Liver (tissue), 9 donors: ENCODE results near the gene C7. TPM values are rescaled to one million over a fixed set of nuclear protein-coding genes. Genes with fewer than 3 reads are reported as not detected.

Experiments used
- DNase-seq: peaks from one replicate; pipeline ENCODE4 v3.0.0-alpha.2; 2017; ENCODE audit warnings: low spot score
- H3K27ac ChIP-seq, 2 donors: one replicate each; pipeline ENCODE4 v1.7.0; 2013; ENCODE audit warnings: inconsistent platforms in 2 of 2, low read length in 2 of 2, control low read depth in 1 of 2, low read depth in 1 of 2, mild to moderate bottlenecking in 1 of 2
- H3K27me3 ChIP-seq, 4 donors: one replicate each; pipeline versions ENCODE4 v1.6.1 to v1.7.0; 2013; ENCODE audit warnings: low read length in 3 of 4, inconsistent platforms in 1 of 4, mild to moderate bottlenecking in 1 of 4, moderate library complexity in 1 of 4; ENCODE audit not compliant: control insufficient read depth in 4 of 4, insufficient read depth in 4 of 4
- H3K36me3 ChIP-seq, 4 donors: one replicate each; pipeline versions ENCODE4 v1.6.1 to v1.7.0; 2013; ENCODE audit warnings: low read length in 3 of 4, mild to moderate bottlenecking in 3 of 4, low read depth in 1 of 4, moderate library complexity in 1 of 4; ENCODE audit not compliant: control insufficient read depth in 4 of 4, insufficient read depth in 3 of 4
- H3K4me1 ChIP-seq, 4 donors: one replicate each; pipeline versions ENCODE4 v1.6.1 to v1.7.0; 2013; ENCODE audit warnings: low read length in 3 of 4, mild to moderate bottlenecking in 3 of 4, moderate library complexity in 1 of 4; ENCODE audit not compliant: control insufficient read depth in 4 of 4, insufficient read depth in 4 of 4
- H3K4me3 ChIP-seq, 3 donors: one replicate each; pipeline versions ENCODE4 v1.6.1 to v1.7.0; 2013; ENCODE audit warnings: low read length in 3 of 3, control low read depth in 1 of 3, low read depth in 1 of 3, mild to moderate bottlenecking in 1 of 3
- H3K9ac ChIP-seq, 2 donors: one replicate each; pipeline ENCODE4 v1.7.0; 2013; ENCODE audit warnings: low read length in 2 of 2, mild to moderate bottlenecking in 2 of 2, moderate library complexity in 2 of 2, control low read depth in 1 of 2, low read depth in 1 of 2
- H3K9me3 ChIP-seq, 4 donors: one replicate each; pipeline versions ENCODE4 v1.6.1 to v1.7.0; 2013; ENCODE audit warnings: low read length in 3 of 4; ENCODE audit not compliant: control insufficient read depth in 4 of 4
- HNF4A ChIP-seq, 2 donors: conservative IDR thresholded peaks; 2 replicates each; pipeline ENCODE4 v1.6.1; 2016; ENCODE audit warnings: antibody characterized with exemption in 2 of 2, mild to moderate bottlenecking in 2 of 2
- HNF4G ChIP-seq: IDR thresholded peaks from 2 replicates; pipeline ENCODE4 v1.6.1; 2016; ENCODE audit warnings: antibody characterized with exemption
- JUND ChIP-seq, 2 donors: IDR thresholded peaks; 2 replicates each; pipeline ENCODE4 v1.6.1; 2016; ENCODE audit warnings: antibody characterized with exemption in 2 of 2
- NR2F2 ChIP-seq: IDR thresholded peaks from 2 replicates; pipeline ENCODE4 v1.6.1; 2016; ENCODE audit warnings: antibody characterized with exemption
- RAD21 ChIP-seq, 2 donors: IDR thresholded peaks; 2 replicates each; pipeline ENCODE4 v1.6.1; 2016; ENCODE audit warnings: antibody characterized with exemption in 2 of 2, mild to moderate bottlenecking in 2 of 2
- RXRA ChIP-seq, 2 donors: IDR thresholded peaks; 2 replicates each; pipeline ENCODE4 v1.6.1; 2017 to 2018; ENCODE audit warnings: antibody characterized with exemption in 2 of 2, mild to moderate bottlenecking in 1 of 2
- SP1 ChIP-seq: IDR thresholded peaks from 2 replicates; pipeline ENCODE4 v1.6.1; 2018; ENCODE audit warnings: antibody characterized with exemption, mild to moderate bottlenecking
- TAF1 ChIP-seq: conservative IDR thresholded peaks from 2 replicates; pipeline ENCODE4 v1.6.1; 2016; ENCODE audit warnings: antibody characterized with exemption, mild to moderate bottlenecking
- YY1 ChIP-seq: IDR thresholded peaks from 2 replicates; pipeline ENCODE4 v1.6.1; 2016; ENCODE audit warnings: antibody characterized with exemption, mild to moderate bottlenecking
- WGBS: extraction: QIAGEN DNeasy Blood & Tissue Kit; methylation state at CpG from one replicate; pipeline ENCODE4 v1.1.7; 2013; 5-methylcytosine and 5-hydroxymethylcytosine counted together
- polyA plus RNA-seq, 2 donors: library from polyadenylated mRNA; stranded (reverse) in 1 of 2; unstranded in 1 of 2; fragments of 200-250 nt in 1 of 2; fragments of >200 nt in 1 of 2; fragmentation: Nextera tagmentation in 1 of 2; extraction: Ambion mirVana in 1 of 2; gene quantifications; one replicate each; pipeline versions ENCODE4 v1.2.1 to v1.2.3, GENCODE V29; 2013 to 2015
- total RNA-seq, 2 donors: library from RNA; depleted of rRNA; stranded (reverse); fragments of >200 nt; gene quantifications; one replicate each; pipeline ENCODE4 v1.2.3, GENCODE V29; 2014
- TF ChIP-seq, protein P1 (sequence below): fragments of 150-350 bp; IDR thresholded peaks from 2 replicates; pipeline ENCODE4 v1.5.1; 2017; ENCODE audit warnings: improper control_type of control experiment, low read depth, low read length; ENCODE audit not compliant: missing input control
- TF ChIP-seq, protein P2 (sequence below): IDR thresholded peaks from 2 replicates; pipeline ENCODE4 v1.6.1; 2016; ENCODE audit warnings: antibody characterized with exemption
- TF ChIP-seq, protein P3 (sequence below): IDR thresholded peaks from 2 replicates; pipeline ENCODE4 v1.6.1; 2016; ENCODE audit warnings: antibody characterized with exemption, mild to moderate bottlenecking
- TF ChIP-seq, protein P4 (sequence below): IDR thresholded peaks from 2 replicates; pipeline ENCODE4 v1.6.1; 2016; ENCODE audit warnings: antibody characterized with exemption
- donor health status: healthy.
- donor health status: healthy.
- donor health status: healthy.
- donor health status: healthy.
- donor health status: healthy.

The C7 gene
- total and polyA plus RNA-seq, 4 donors: 25.5 to 268 (median 110) TPM

DNA sequence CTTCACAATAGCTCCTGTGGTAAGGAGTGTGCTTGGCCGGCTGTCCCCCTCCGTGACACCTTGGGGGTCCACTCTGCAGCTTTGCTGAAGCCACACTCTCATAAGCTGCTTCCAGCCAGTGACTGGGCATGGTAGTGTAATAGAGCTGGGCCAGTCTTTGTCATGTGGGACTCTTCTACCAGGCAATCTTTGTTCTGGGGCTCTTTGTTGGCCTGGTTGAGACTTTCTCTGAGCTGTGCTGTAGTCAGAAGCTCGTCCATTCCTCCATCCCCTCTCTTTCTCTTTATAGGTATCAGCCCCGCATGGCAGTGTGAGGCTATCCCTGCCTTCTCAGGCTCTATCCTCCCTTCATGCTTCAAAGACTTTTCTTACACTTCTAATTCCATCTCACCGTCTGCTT, 42.5 kb upstream of the C7 start:
- TF ChIP-seq HNF4A (conservative IDR thresholded peaks at IDR 0.05) (no peak), RAD21 (IDR thresholded peaks at IDR 0.05) (no peak), NR2F2 (no peak), SP1 (no peak), JUND (IDR thresholded peaks at IDR 0.05) (no peak), TAF1 (no peak), HNF4G (no peak), RXRA (IDR thresholded peaks at IDR 0.05) (no peak), YY1 (no peak)
- TF ChIP-seq, protein P1, sequence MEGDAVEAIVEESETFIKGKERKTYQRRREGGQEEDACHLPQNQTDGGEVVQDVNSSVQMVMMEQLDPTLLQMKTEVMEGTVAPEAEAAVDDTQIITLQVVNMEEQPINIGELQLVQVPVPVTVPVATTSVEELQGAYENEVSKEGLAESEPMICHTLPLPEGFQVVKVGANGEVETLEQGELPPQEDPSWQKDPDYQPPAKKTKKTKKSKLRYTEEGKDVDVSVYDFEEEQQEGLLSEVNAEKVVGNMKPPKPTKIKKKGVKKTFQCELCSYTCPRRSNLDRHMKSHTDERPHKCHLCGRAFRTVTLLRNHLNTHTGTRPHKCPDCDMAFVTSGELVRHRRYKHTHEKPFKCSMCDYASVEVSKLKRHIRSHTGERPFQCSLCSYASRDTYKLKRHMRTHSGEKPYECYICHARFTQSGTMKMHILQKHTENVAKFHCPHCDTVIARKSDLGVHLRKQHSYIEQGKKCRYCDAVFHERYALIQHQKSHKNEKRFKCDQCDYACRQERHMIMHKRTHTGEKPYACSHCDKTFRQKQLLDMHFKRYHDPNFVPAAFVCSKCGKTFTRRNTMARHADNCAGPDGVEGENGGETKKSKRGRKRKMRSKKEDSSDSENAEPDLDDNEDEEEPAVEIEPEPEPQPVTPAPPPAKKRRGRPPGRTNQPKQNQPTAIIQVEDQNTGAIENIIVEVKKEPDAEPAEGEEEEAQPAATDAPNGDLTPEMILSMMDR: no peak
- TF ChIP-seq, protein P2, sequence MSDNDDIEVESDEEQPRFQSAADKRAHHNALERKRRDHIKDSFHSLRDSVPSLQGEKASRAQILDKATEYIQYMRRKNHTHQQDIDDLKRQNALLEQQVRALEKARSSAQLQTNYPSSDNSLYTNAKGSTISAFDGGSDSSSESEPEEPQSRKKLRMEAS: no peak
- TF ChIP-seq, protein P3, sequence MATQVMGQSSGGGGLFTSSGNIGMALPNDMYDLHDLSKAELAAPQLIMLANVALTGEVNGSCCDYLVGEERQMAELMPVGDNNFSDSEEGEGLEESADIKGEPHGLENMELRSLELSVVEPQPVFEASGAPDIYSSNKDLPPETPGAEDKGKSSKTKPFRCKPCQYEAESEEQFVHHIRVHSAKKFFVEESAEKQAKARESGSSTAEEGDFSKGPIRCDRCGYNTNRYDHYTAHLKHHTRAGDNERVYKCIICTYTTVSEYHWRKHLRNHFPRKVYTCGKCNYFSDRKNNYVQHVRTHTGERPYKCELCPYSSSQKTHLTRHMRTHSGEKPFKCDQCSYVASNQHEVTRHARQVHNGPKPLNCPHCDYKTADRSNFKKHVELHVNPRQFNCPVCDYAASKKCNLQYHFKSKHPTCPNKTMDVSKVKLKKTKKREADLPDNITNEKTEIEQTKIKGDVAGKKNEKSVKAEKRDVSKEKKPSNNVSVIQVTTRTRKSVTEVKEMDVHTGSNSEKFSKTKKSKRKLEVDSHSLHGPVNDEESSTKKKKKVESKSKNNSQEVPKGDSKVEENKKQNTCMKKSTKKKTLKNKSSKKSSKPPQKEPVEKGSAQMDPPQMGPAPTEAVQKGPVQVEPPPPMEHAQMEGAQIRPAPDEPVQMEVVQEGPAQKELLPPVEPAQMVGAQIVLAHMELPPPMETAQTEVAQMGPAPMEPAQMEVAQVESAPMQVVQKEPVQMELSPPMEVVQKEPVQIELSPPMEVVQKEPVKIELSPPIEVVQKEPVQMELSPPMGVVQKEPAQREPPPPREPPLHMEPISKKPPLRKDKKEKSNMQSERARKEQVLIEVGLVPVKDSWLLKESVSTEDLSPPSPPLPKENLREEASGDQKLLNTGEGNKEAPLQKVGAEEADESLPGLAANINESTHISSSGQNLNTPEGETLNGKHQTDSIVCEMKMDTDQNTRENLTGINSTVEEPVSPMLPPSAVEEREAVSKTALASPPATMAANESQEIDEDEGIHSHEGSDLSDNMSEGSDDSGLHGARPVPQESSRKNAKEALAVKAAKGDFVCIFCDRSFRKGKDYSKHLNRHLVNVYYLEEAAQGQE: no peak
- WGBS: 81% methylated on average over 5 of the region's 5 CpGs
- no peaks in the 10 kb centered on the region for H3K36me3 ChIP-seq
- H3K9ac ChIP-seq: no peak overlapping the region
- peaks cover 0 to 2% (median 0%) of the 10 kb centered on the region in 4 donors for H3K9me3 ChIP-seq
- H3K27ac ChIP-seq: no peak overlapping the region
- DNase-seq: no peak
- no peaks in the 10 kb centered on the region for H3K4me1 ChIP-seq
- H3K27me3 ChIP-seq: no peaks in the 10 kb centered on the region
- H3K4me3 ChIP-seq: no peak overlapping the region

DNA sequence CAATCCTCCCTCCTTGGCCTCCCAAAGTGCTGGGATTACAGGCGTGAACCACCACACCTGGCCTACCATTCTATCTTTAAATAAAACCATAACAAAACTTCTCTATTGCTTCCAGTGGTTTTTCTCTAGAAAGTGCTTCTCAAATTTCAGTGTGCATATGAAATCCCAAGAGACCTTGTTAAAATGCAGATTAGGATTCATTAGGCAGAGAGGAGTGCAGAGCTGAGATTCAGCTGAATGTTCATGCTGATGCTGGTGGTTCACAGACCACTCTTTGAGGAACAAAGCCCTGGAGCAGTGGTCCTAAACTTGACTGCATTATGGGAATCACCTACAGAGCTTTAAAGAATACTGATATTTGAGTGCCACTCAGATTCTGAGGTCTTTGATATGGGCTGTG, 39.9 kb upstream of the C7 start:
- H3K36me3 ChIP-seq: no peaks in the 10 kb centered on the region
- no peak overlapping the region for H3K27ac ChIP-seq
- H3K4me1 ChIP-seq: no peaks in the 10 kb centered on the region
- WGBS: 88% methylated on average over 1 of the region's 1 CpG
- H3K9me3 ChIP-seq: no peaks in the 10 kb centered on the region
- no peak for DNase-seq
- no peak overlapping the region for H3K4me3 ChIP-seq
- TF ChIP-seq, protein P1: no peak
- TF ChIP-seq, protein P4, sequence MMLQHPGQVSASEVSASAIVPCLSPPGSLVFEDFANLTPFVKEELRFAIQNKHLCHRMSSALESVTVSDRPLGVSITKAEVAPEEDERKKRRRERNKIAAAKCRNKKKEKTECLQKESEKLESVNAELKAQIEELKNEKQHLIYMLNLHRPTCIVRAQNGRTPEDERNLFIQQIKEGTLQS: no peak
- no peak overlapping the region for H3K9ac ChIP-seq
- H3K27me3 ChIP-seq: no peaks in the 10 kb centered on the region
